ENCODE data around the gene POU4F1. TPM values are rescaled to one million over a fixed set of nuclear protein-coding genes. Genes with fewer than 3 reads are reported as not detected.
"Not testable (repeated sequence)": the region's sequence is repeated elsewhere in the genome, so short reads cannot be mapped to it uniquely, and the experiment has no call there.

Gene POU4F1, protein sequence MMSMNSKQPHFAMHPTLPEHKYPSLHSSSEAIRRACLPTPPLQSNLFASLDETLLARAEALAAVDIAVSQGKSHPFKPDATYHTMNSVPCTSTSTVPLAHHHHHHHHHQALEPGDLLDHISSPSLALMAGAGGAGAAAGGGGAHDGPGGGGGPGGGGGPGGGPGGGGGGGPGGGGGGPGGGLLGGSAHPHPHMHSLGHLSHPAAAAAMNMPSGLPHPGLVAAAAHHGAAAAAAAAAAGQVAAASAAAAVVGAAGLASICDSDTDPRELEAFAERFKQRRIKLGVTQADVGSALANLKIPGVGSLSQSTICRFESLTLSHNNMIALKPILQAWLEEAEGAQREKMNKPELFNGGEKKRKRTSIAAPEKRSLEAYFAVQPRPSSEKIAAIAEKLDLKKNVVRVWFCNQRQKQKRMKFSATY
- 0.36 and 0.38 TPM in 2 replicates for total RNA-seq
- long read RNA-seq = 0 reads

DNA sequence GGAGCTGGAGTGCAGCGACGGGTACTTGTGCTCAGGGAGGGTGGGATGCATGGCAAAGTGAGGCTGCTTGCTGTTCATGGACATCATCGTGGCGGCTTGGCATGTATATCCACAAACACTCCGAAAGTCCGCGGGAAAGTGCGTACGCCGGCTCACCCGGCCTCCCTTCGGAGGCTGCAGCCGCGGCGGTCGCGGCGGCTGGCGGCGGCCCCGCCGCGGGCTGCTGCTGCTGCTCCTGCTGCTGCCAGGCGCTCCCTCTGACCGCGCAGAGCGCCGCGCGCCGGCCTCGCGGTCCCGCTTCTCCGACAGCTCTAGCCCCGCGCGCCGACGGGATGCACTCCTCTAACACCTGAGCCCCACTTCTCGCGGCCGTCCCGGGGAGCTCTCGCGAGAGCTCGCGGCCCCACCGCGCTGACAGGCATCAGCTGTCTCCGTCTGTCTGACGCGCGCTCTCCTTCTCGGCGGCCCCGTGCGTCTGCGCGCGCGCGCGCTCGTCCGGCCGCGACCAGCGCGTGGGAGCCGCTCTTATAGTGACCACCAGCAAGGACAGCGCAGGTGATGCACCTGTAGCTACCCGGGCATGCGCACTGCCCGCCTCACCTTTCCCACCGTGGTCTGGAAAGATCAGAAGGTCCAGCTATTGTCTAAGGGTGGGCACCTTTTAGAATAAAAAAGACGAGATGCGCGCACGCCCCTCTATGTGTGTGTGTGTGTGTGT is at the start of gene POU4F1:
Gene POU4F1, minus strand, starts transcription at position 313 of the 718 bp plus-strand sequence. Its CDS starts 226 bp downstream, at position 87.
- TF ChIP-seq, protein P1, sequence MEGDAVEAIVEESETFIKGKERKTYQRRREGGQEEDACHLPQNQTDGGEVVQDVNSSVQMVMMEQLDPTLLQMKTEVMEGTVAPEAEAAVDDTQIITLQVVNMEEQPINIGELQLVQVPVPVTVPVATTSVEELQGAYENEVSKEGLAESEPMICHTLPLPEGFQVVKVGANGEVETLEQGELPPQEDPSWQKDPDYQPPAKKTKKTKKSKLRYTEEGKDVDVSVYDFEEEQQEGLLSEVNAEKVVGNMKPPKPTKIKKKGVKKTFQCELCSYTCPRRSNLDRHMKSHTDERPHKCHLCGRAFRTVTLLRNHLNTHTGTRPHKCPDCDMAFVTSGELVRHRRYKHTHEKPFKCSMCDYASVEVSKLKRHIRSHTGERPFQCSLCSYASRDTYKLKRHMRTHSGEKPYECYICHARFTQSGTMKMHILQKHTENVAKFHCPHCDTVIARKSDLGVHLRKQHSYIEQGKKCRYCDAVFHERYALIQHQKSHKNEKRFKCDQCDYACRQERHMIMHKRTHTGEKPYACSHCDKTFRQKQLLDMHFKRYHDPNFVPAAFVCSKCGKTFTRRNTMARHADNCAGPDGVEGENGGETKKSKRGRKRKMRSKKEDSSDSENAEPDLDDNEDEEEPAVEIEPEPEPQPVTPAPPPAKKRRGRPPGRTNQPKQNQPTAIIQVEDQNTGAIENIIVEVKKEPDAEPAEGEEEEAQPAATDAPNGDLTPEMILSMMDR (IDR thresholded peaks at IDR 0.05; ENCODE audit: unreplicated experiment) = no peak
- peak within 1 kb of the TSS; percentile 62 for H3K27ac Mint-ChIP-seq
- peak within 1 kb of the TSS; percentile 74 for H3K4me3 Mint-ChIP-seq (ENCODE audit: low read depth)
- H3K4me1 Mint-ChIP-seq (ENCODE audit: low read depth) = peaks cover 10% of the 10 kb centered on the region
- no peaks in the 10 kb centered on the region for H3K36me3 Mint-ChIP-seq (ENCODE audit: insufficient read depth)
- peaks cover 90% of the 10 kb centered on the region for H3K27me3 Mint-ChIP-seq
- no peaks in the 10 kb centered on the region for H3K9me3 Mint-ChIP-seq (ENCODE audit: low read depth)
- DNase-seq (ENCODE audit: low spot score, unreplicated experiment) = peak; percentile 65

DNA sequence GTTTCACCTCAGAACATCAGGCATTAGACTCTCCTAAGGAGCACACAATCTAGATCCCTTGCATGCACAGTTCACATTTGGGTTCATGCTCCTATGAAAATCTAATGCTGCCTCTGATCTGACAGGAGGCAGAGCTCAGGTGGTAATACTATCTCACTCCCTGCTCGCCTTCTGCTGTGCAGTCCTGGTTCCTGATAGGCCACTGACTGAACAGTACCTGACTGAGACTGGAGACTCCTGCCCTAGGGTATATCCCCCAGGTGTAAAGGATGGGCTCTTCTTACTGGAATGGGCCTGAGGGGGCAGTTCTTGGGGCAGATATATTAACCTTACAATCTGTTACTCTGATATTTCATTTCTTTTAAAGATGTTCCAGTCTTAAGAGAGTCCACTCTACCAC is 49.3 kb upstream of the POU4F1 start:
- no peak overlapping the region for H3K27ac Mint-ChIP-seq
- TF ChIP-seq, protein P1 (IDR thresholded peaks at IDR 0.05; ENCODE audit: unreplicated experiment) = no peak
- no peak overlapping the region for H3K4me3 Mint-ChIP-seq (ENCODE audit: low read depth)
- DNase-seq (ENCODE audit: low spot score, unreplicated experiment) = no peak
- H3K27me3 Mint-ChIP-seq = no peaks in the 10 kb centered on the region
- H3K9me3 Mint-ChIP-seq (ENCODE audit: low read depth) = no peaks in the 10 kb centered on the region
- H3K36me3 Mint-ChIP-seq (ENCODE audit: insufficient read depth) = peaks cover 6% of the 10 kb centered on the region
- H3K4me1 Mint-ChIP-seq (ENCODE audit: low read depth) = peaks cover 5% of the 10 kb centered on the region

DNA sequence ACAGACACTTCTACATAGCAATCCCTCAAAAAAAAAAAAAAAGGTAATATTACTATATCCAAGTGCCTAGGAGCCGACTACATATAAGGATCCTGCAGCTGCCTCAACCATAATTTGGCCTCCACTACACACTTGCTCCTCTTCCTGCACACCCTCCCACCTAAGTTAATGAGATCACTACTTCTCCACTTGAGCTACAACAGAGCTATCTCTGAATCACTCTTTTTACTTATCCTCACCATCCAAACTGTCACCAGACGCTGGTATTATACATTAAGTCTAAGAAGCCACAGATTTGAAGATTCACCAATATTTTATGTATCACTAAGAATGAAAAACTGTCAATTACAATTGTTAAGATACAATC is 47.3 kb upstream of the POU4F1 start:
- TF ChIP-seq, protein P1 (IDR thresholded peaks at IDR 0.05; ENCODE audit: unreplicated experiment) = no peak
- Mint-ChIP-seq H3K4me1 (ENCODE audit: low read depth) (peaks cover 21% of the 10 kb centered on the region), H3K9me3 (ENCODE audit: low read depth) (peaks cover 4% of the 10 kb centered on the region), H3K36me3 (ENCODE audit: insufficient read depth) (peaks cover 6% of the 10 kb centered on the region), H3K4me3 (ENCODE audit: low read depth) (no peak overlapping the region), H3K27ac (no peak overlapping the region), H3K27me3 (no peaks in the 10 kb centered on the region)
- no peak for DNase-seq (ENCODE audit: low spot score, unreplicated experiment)

DNA sequence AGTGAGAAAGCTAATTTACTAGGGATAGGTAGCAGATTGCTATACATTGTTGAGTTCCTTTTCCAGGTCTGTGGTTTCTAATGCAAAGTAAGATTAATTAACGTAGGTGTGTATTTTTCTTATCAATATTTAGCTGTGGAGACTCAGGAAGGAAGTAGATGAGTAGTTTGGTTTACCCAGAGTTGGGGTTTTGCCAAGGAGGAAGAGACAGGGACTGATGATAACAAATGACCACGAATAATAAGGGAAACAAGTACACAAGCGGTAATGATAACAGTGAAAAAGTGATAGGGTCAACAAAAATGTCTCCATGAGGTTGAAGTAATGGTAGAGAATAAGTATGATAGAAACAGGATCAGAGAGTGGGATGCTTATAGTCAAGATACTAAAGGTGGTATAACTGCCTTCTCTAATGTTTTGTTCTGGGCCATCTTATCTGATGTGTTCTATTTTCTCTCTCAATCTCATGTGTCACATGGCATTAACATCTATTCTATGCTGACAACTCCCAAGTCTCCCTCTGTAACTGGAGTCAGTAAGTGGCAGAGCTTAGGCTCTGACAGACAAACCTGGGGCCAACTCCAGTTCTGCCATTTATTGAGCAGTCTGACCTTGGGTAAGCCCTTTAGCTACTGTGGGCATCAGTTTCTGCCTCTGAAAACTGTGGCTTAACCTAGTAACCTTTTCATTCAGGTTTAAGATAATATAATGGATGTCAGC is 46.8 kb upstream of the POU4F1 start:
- TF ChIP-seq, protein P1 (IDR thresholded peaks at IDR 0.05; ENCODE audit: unreplicated experiment) = no peak
- Mint-ChIP-seq H3K36me3 (ENCODE audit: insufficient read depth) (peaks cover 7% of the 10 kb centered on the region), H3K4me3 (ENCODE audit: low read depth) (no peak overlapping the region), H3K27me3 (no peaks in the 10 kb centered on the region), H3K4me1 (ENCODE audit: low read depth) (peaks cover 20% of the 10 kb centered on the region), H3K27ac (no peak overlapping the region), H3K9me3 (ENCODE audit: low read depth) (peaks cover 6% of the 10 kb centered on the region)
- DNase-seq (ENCODE audit: low spot score, unreplicated experiment) = no peak

DNA sequence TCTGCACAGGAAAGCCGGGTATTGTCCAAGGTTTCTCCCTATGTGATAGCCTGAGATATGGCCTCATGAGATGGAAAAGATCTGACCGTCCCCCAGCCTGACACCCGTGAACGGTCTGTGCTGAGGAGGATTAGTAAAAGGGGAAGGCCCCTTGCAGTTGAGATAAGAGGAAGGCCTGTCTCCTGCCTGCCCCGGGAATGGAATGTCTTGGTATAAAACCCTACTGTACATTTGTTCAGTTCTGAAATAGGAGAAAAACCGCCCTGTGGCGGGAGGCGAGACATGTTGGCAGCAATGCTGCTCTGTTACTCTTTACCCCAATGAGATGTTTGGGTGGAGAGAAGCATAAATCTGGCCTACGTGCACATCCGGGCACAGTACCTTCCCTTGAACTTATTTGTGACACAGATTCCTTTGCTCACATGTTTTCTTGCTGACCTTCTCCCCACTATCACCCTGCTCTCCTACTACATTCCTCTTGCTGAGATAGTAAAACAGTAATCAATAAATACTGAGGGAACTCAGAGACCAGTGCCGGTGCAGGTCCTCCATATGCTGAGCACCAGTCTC is 43.8 kb upstream of the POU4F1 start:
- Mint-ChIP-seq H3K4me3 (ENCODE audit: low read depth) (peak overlapping the region; percentile 3), H3K27ac (peak overlapping the region; percentile 84), H3K4me1 (ENCODE audit: low read depth) (peaks cover 25% of the 10 kb centered on the region), H3K36me3 (ENCODE audit: insufficient read depth) (peaks cover 23% of the 10 kb centered on the region)
- H3K9me3 Mint-ChIP-seq (ENCODE audit: low read depth); DNase-seq (ENCODE audit: low spot score, unreplicated experiment); H3K27me3 Mint-ChIP-seq: not testable (repeated sequence)
